SK-N-SH treated with all-trans-retinoic acid at 6 μM for 48 hours (cell line): ENCODE results near the gene CCL18.

ENCODE experiments used
- BACH2 ChIP-seq: fragments of 250-450 bp; sonication (Bioruptor Pico); IDR thresholded peaks from 2 replicates; pipeline ENCODE4 v1.9.0; 2021; ENCODE audit warnings: mild to moderate bottlenecking, borderline replicate concordance
- GLIS3 ChIP-seq: fragments of 250-450 bp; sonication (Bioruptor Pico); IDR thresholded peaks from 2 replicates; pipeline ENCODE4 v1.5.0; 2020; ENCODE audit warnings: mild to moderate bottlenecking, moderate library complexity
- RARB ChIP-seq: fragments of 250-450 bp; sonication (Bioruptor Pico); IDR thresholded peaks from 2 replicates; pipeline ENCODE4 v1.8.0; 2021; ENCODE audit warnings: mild to moderate bottlenecking, moderate library complexity
- TCF4 ChIP-seq: fragments of 250-450 bp; sonication (Bioruptor Pico); IDR thresholded peaks from 2 replicates; pipeline ENCODE4 v1.8.0; 2021; ENCODE audit warnings: mild to moderate bottlenecking, moderate library complexity, borderline replicate concordance
- ZNF8 ChIP-seq: fragments of 450-650 bp; formaldehyde crosslinking; IDR thresholded peaks from 2 replicates; pipeline ENCODE4 v1.5.0; 2020; ENCODE audit warnings: mild to moderate bottlenecking, moderate library complexity

DNA sequence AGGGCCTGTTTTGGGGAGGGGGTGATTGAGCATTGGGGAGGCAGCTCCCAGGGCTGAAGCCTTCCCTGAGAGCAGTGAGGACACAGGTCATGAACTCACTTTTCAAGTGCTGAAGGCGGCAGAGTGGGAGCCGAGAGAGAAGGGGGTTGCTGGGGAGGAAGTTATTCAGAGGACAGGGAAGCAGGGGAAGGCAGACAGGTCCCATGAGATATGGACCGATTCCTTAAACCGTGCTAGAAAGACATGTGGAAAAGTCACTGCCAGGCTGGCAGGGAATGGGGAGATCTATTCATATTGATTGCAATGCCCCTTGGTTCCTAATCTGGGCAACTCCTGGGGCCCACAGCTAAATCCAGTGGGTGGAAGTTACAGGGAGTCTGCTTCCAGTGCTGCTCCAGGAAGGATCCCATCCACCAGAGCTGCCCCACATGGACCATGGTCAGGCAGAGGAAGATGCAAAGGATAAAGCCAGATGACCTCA is 40.7 kb downstream of the CCL18 start:
- TF ChIP-seq TCF4 (CRISPR knock-in tag) (no peak), ZNF8 (CRISPR knock-in tag) (no peak), GLIS3 (CRISPR knock-in tag) (no peak), BACH2 (CRISPR knock-in tag) (no peak), RARB (CRISPR knock-in tag) (no peak)
